ENCODE measurements around the gene TPD52L1. TPM values are rescaled to one million over a fixed set of nuclear protein-coding genes. Genes with fewer than 3 reads are reported as not detected.

TPD52L1 gene
- total and polyA plus RNA-seq, 2 donors (not counting 1 experiment from before 2014, with no cell fraction given), result not detected

GRCh38 chr6:125304970-125305660, 151.5 kb downstream of the TPD52L1 start:
- ChIA-PET POLR2A (no interaction called here), CTCF (interaction anchor here (0.7 to 15.1 kb wide), 3 partner anchors 9 to 448 kb away, joined by 4 to 375 read pairs (median 4); partner anchors contain the start of gene HEY2)
- H3K4me3 ChIP-seq (ENCODE audit: control extremely low read depth in 1 of 5, extremely low read depth in 1 of 5, insufficient read depth in 1 of 5, low read depth in 2 of 5, low read length in 4 of 5), result no peak overlapping the region
- peaks cover 25% of the 10 kb centered on the region for H3K4me1 Mint-ChIP-seq
- peaks cover 10 to 11% of the 10 kb centered on the region in 2 donors for H3K4me1 ChIP-seq (ENCODE audit: control insufficient read depth in 2 of 2, insufficient read depth in 2 of 2, low read length in 2 of 2)
- no peaks in the 10 kb centered on the region for H3K9me3 ChIP-seq (ENCODE audit: control extremely low read depth in 1 of 3, control insufficient read depth in 2 of 3, insufficient read depth in 1 of 3, low read length in 2 of 3)
- H3K79me2 ChIP-seq (ENCODE audit: control insufficient read depth, insufficient read depth, low read length), result peaks cover 6% of the 10 kb centered on the region
- H3K27me3 Mint-ChIP-seq, result peaks cover 36% of the 10 kb centered on the region
- no peak overlapping the region for H3K4me2 ChIP-seq (replicated peaks; ENCODE audit: low read depth, low read length, poor library complexity, severe bottlenecking)
- no peak overlapping the region for H2AFZ ChIP-seq (ENCODE audit: insufficient read depth, low read depth, low read length, poor library complexity, severe bottlenecking)
- peaks cover 0 to 8% (median 0%) of the 10 kb centered on the region in 4 experiments for H3K27me3 ChIP-seq (replicated peaks in 1 of 4; ENCODE audit: control extremely low read depth in 1 of 4, control insufficient read depth in 3 of 4, insufficient read depth in 4 of 4, low read length in 3 of 4)
- WGBS (ENCODE audit: insufficient coverage), result no CpG with 5 or more reads among the region's 3 CpGs
- H3K36me3 ChIP-seq (replicated peaks in 1 of 2; ENCODE audit: control extremely low read depth in 1 of 2, control insufficient read depth in 1 of 2, extremely low read depth in 1 of 2, insufficient read depth in 2 of 2, low read length in 1 of 2), result peaks cover 0 to 2% of the 10 kb centered on the region in 2 experiments
- TF ChIP-seq, protein P1, sequence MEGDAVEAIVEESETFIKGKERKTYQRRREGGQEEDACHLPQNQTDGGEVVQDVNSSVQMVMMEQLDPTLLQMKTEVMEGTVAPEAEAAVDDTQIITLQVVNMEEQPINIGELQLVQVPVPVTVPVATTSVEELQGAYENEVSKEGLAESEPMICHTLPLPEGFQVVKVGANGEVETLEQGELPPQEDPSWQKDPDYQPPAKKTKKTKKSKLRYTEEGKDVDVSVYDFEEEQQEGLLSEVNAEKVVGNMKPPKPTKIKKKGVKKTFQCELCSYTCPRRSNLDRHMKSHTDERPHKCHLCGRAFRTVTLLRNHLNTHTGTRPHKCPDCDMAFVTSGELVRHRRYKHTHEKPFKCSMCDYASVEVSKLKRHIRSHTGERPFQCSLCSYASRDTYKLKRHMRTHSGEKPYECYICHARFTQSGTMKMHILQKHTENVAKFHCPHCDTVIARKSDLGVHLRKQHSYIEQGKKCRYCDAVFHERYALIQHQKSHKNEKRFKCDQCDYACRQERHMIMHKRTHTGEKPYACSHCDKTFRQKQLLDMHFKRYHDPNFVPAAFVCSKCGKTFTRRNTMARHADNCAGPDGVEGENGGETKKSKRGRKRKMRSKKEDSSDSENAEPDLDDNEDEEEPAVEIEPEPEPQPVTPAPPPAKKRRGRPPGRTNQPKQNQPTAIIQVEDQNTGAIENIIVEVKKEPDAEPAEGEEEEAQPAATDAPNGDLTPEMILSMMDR (IDR thresholded peaks at IDR 0.05), result no peak
- TF ChIP-seq EZH2 (IDR thresholded peaks at IDR 0.05; ENCODE audit: borderline replicate concordance, insufficient read depth, low read depth, low read length, poor library complexity, severe bottlenecking), result no peak
- no peaks in the 10 kb centered on the region for H3K9me3 Mint-ChIP-seq (ENCODE audit: insufficient read depth)
- no peak overlapping the region for H3K9ac ChIP-seq (ENCODE audit: low read length)
- H4K20me1 ChIP-seq (ENCODE audit: control insufficient read depth, insufficient read depth, low read length, poor library complexity, severe bottlenecking), result no peaks in the 10 kb centered on the region
- intact Hi-C loops (cut with micrococcal nuclease), result no loop called here
- H3K27ac Mint-ChIP-seq, result no peak overlapping the region
- H3K4me3 Mint-ChIP-seq, result no peak overlapping the region
- no peak for DNase-seq
- ATAC-seq (ENCODE audit: low read depth), result no peak
- H3K27ac ChIP-seq (ENCODE audit: low read length in 2 of 2), result no peak overlapping the region

- Histone ChIP-seq H3K4me2 (replicated peaks; ENCODE audit: low read depth, low read length, poor library complexity, severe bottlenecking) (no peak overlapping the region), H3K27me3 (replicated peaks in 1 of 4; ENCODE audit: control extremely low read depth in 1 of 4, control insufficient read depth in 3 of 4, insufficient read depth in 4 of 4, low read length in 3 of 4) (peaks cover 0 to 8% (median 0%) of the 10 kb centered on the region in 4 experiments), H4K20me1 (ENCODE audit: control insufficient read depth, insufficient read depth, low read length, poor library complexity, severe bottlenecking) (no peaks in the 10 kb centered on the region), H3K9me3 (ENCODE audit: control extremely low read depth in 1 of 3, control insufficient read depth in 2 of 3, insufficient read depth in 1 of 3, low read length in 2 of 3) (no peaks in the 10 kb centered on the region), H2AFZ (ENCODE audit: insufficient read depth, low read depth, low read length, poor library complexity, severe bottlenecking) (no peak overlapping the region), H3K4me1 (ENCODE audit: control insufficient read depth in 2 of 2, insufficient read depth in 2 of 2, low read length in 2 of 2) (no peaks in the 10 kb centered on the region), H3K79me2 (ENCODE audit: control insufficient read depth, insufficient read depth, low read length) (no peaks in the 10 kb centered on the region), H3K36me3 (replicated peaks in 1 of 2; ENCODE audit: control extremely low read depth in 1 of 2, control insufficient read depth in 1 of 2, extremely low read depth in 1 of 2, insufficient read depth in 2 of 2, low read length in 1 of 2) (no peaks in the 10 kb centered on the region), H3K27ac (ENCODE audit: low read length in 2 of 2) (no peak overlapping the region), H3K4me3 (ENCODE audit: control extremely low read depth in 1 of 5, extremely low read depth in 1 of 5, insufficient read depth in 1 of 5, low read depth in 2 of 5, low read length in 4 of 5) (no peak overlapping the region), H3K9ac (ENCODE audit: low read length) (no peak overlapping the region)
- ChIA-PET POLR2A (no interaction called here), CTCF (interaction anchor here (0.7 to 15.1 kb wide), 5 partner anchors 10 to 667 kb away, joined by 3 to 375 read pairs (median 4); partner anchors contain the start of gene HEY2)
- H3K9me3 Mint-ChIP-seq (ENCODE audit: insufficient read depth), result no peaks in the 10 kb centered on the region
- H3K27me3 Mint-ChIP-seq, result peaks cover 39% of the 10 kb centered on the region
- TF ChIP-seq EZH2 (IDR thresholded peaks at IDR 0.05; ENCODE audit: borderline replicate concordance, insufficient read depth, low read depth, low read length, poor library complexity, severe bottlenecking), result no peak
- TF ChIP-seq, protein P1 (IDR thresholded peaks at IDR 0.05), result no peak
- ATAC-seq (ENCODE audit: low read depth), result no peak
- H3K27ac Mint-ChIP-seq, result no peak overlapping the region
- H3K4me3 Mint-ChIP-seq, result no peak overlapping the region
- WGBS (ENCODE audit: insufficient coverage), result no CpG with 5 or more reads among the region's 3 CpGs
- intact Hi-C loops (cut with micrococcal nuclease), result no loop called here
- H3K4me1 Mint-ChIP-seq, result peaks cover 13% of the 10 kb centered on the region
- DNase-seq, result no peak
Measured at GRCh38 chr6:125306756-125307149, 153.2 kb downstream of the TPD52L1 start.
